Upper lobe of left lung (tissue), 4 donors: ENCODE data around the gene TXNDC9.

Source experiments
- POLR2A ChIP-seq, 4 donors: fragments of 450-650 bp; IDR thresholded peaks; one replicate each; pipeline ENCODE4 v1.5.1; 2016 to 2017; ENCODE audit warnings: antibody characterized with exemption in 4 of 4, mild to moderate bottlenecking in 2 of 4
- TF ChIP-seq, protein P1 (sequence below), 6 experiments: fragments of 450-650 bp in 4 of 6; fragments of 200-600 bp in 2 of 6; sonication (generic) in 2 of 6; IDR thresholded peaks; one replicate each; pipeline ENCODE4 v1.5.1; 2016 to 2019; ENCODE audit warnings: antibody characterized with exemption in 6 of 6

DNA sequence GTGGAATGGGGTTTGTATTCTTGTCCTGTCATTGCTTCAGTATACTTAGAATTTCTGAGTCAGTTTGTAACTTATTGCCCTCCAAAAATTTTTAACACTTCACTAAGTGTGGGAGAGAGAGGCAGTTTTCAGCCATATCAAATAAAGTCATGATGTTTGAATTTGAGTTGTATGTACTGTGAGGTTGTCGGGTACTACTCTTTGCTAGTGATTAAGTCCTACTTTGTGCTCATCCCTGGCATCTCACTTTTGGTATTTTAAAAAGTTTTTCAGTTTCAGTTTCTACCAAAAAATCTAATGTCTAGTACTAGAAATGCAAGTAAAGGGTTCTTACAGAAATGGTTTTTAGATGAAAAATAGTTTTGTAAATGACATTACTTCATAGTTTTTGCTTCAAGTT, 41.7 kb upstream of the TXNDC9 start:
- TF ChIP-seq, protein P1, sequence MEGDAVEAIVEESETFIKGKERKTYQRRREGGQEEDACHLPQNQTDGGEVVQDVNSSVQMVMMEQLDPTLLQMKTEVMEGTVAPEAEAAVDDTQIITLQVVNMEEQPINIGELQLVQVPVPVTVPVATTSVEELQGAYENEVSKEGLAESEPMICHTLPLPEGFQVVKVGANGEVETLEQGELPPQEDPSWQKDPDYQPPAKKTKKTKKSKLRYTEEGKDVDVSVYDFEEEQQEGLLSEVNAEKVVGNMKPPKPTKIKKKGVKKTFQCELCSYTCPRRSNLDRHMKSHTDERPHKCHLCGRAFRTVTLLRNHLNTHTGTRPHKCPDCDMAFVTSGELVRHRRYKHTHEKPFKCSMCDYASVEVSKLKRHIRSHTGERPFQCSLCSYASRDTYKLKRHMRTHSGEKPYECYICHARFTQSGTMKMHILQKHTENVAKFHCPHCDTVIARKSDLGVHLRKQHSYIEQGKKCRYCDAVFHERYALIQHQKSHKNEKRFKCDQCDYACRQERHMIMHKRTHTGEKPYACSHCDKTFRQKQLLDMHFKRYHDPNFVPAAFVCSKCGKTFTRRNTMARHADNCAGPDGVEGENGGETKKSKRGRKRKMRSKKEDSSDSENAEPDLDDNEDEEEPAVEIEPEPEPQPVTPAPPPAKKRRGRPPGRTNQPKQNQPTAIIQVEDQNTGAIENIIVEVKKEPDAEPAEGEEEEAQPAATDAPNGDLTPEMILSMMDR (IDR thresholded peaks at IDR 0.05), result no peak
- no peak for TF ChIP-seq POLR2A (IDR thresholded peaks at IDR 0.05)
